SU-DHL-6 (cell line): ENCODE data around the gene CD79A.

Experiments used
- H2AFZ ChIP-seq: fragments of 200-600 bp; sonication (generic); 2 replicates; pipeline ENCODE4 v1.6.1; 2014; ENCODE audit warnings: low read depth, mild to moderate bottlenecking, moderate library complexity, mixed read lengths, antibody characterized with exemption, low read length; ENCODE audit not compliant: severe bottlenecking
- H3F3A ChIP-seq: fragments of 200-600 bp; shearing (Covaris generic); 2 replicates; pipeline ENCODE4 v1.6.0; 2016; ENCODE audit warnings: antibody characterized with exemption, mild to moderate bottlenecking; ENCODE audit not compliant: insufficient read depth
- H3K27ac ChIP-seq: fragments of 200-600 bp; sonication (generic); 2 replicates; pipeline ENCODE4 v1.5.1; 2016; ENCODE audit warnings: low read depth, mild to moderate bottlenecking, low read length, moderate library complexity, mixed read lengths
- H3K27me3 ChIP-seq: fragments of 200-600 bp; sonication (generic), shearing (Covaris generic); 2 replicates; pipeline ENCODE4 v1.6.0; 2014; ENCODE audit warnings: mild to moderate bottlenecking, low read length
- H3K36me3 ChIP-seq: fragments of 200-600 bp; sonication (generic); 2 replicates; pipeline ENCODE4 v1.6.1; 2014; ENCODE audit warnings: mild to moderate bottlenecking, low read length, mixed read lengths
- H3K4me2 ChIP-seq: fragments of 300-600, 200-600 bp; shearing (Covaris generic), sonication (generic); 2 replicates; pipeline ENCODE4 v1.6.0; 2014; ENCODE audit warnings: low read length, low read depth, mild to moderate bottlenecking; ENCODE audit not compliant: poor library complexity, severe bottlenecking
- H3K4me3 ChIP-seq: fragments of 200-600 bp; sonication (generic); 2 replicates; pipeline ENCODE4 v1.5.1; 2014; ENCODE audit warnings: antibody characterized with exemption, low read length, mild to moderate bottlenecking, mixed read lengths; ENCODE audit not compliant: insufficient read depth, poor library complexity, severe bottlenecking
- H3K79me2 ChIP-seq: fragments of 200-600 bp; sonication (generic); 2 replicates; pipeline ENCODE4 v1.6.1; 2014; ENCODE audit warnings: mild to moderate bottlenecking, low read length, moderate library complexity; ENCODE audit not compliant: insufficient read depth
- H3K9ac ChIP-seq: fragments of 200-600 bp; sonication (generic); 2 replicates; pipeline ENCODE4 v1.7.0; 2014; ENCODE audit warnings: mild to moderate bottlenecking, low read length
- H3K9me2 ChIP-seq: fragments of 200-600 bp; sonication (generic); replicated peaks from 2 replicates; pipeline ENCODE4 v1.6.1; 2014; ENCODE audit warnings: low read length; ENCODE audit not compliant: insufficient read depth
- H3K9me3 ChIP-seq: fragments of 200-600 bp; sonication (generic); 2 replicates; pipeline ENCODE4 v1.6.1; 2014; ENCODE audit warnings: low read length, mixed read lengths; ENCODE audit not compliant: insufficient read depth
- H4K20me1 ChIP-seq: fragments of 200-600 bp; sonication (generic); 2 replicates; pipeline ENCODE4 v1.6.1; 2014; ENCODE audit warnings: low read depth, mild to moderate bottlenecking, antibody characterized with exemption, low read length, moderate library complexity, mixed read lengths
- CTCF ChIP-seq: fragments of 200-600 bp; sonication (generic); IDR thresholded peaks from one replicate; pipeline ENCODE4 v1.5.1; 2017; ENCODE audit warnings: antibody characterized with exemption, mild to moderate bottlenecking, low read length, moderate library complexity; ENCODE audit not compliant: insufficient read depth, poor library complexity, severe bottlenecking
- EZH2phosphoT487 ChIP-seq: fragments of 200-600 bp; sonication (generic), shearing (Covaris generic); conservative IDR thresholded peaks from 2 replicates; pipeline ENCODE4 v1.6.1; 2018; ENCODE audit warnings: mild to moderate bottlenecking, antibody characterized with exemption, low read length, moderate library complexity, mixed read lengths

The CD79A gene

GRCh38 chr19:41909706-41910105 is 32.6 kb downstream of the CD79A start:
- H3K9me3 ChIP-seq, result no peaks in the 10 kb centered on the region

DNA sequence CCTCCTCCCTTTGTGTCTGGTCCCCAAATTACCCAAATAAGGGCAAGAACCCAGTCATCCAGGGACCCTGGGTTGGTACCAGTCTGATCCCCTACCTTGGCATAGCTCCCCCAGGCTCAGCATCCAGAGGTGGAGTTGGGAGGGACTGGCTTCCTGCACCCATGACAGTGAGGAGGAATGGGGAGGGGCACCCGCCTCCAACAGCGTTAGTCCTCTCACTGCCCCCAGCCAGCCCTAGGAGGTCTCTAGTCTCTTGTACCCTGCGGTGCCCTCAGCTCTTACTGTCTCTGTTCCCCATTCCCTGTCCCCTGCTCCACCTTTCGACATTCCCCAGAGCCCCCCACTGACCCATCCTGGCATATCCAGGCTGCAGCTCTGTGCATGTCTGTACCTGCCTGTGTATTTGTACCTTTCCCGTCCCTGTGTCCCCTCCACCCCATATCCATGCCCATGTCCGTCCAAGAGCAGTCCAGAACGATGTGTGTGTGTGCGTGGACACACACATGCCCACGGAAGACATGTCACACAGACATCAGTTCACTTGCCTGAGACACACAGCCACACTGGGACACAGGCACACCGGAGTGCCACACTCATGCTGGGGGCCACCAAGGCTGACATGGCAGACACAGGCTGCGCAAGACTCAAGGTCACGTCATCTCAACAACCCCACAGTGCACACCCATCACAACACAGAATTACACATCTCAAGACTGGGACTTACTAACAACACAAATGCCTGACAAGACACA is 33.3 kb downstream of the CD79A start:
- peaks cover 87% of the 10 kb centered on the region for H3F3A ChIP-seq
- H4K20me1 ChIP-seq, result no peaks in the 10 kb centered on the region
- peaks cover 31% of the 10 kb centered on the region for H3K79me2 ChIP-seq
- H3K4me2 ChIP-seq, result peak overlapping the region; percentile 95
- no peaks in the 10 kb centered on the region for H3K36me3 ChIP-seq
- no peaks in the 10 kb centered on the region for H3K9me3 ChIP-seq
- no peaks in the 10 kb centered on the region for H3K9me2 ChIP-seq
- TF ChIP-seq EZH2phosphoT487, result no peak
- no peak for TF ChIP-seq CTCF
- peak overlapping the region; percentile 100 for H3K9ac ChIP-seq
- peak overlapping the region; percentile 99 for H3K27ac ChIP-seq
- peak overlapping the region; percentile 75 for H3K4me3 ChIP-seq
- no peak overlapping the region for H2AFZ ChIP-seq
- no peaks in the 10 kb centered on the region for H3K27me3 ChIP-seq

More at GRCh38 chr19:41909706-41910105, 32.6 kb downstream of the CD79A start:
- H3K4me3 ChIP-seq, result no peak overlapping the region
- no peaks in the 10 kb centered on the region for H3K9me2 ChIP-seq
- H2AFZ ChIP-seq, result no peak overlapping the region
- no peaks in the 10 kb centered on the region for H3K36me3 ChIP-seq
- H3K27me3 ChIP-seq, result no peaks in the 10 kb centered on the region
- peak overlapping the region; percentile 99 for H3K27ac ChIP-seq
- H3K4me2 ChIP-seq, result peak overlapping the region; percentile 95
- H3K79me2 ChIP-seq, result peaks cover 27% of the 10 kb centered on the region
- H3K9ac ChIP-seq, result peak overlapping the region; percentile 100; the same call in 1 of the 2 replicates
- TF ChIP-seq EZH2phosphoT487 (no peak), CTCF (no peak)
- no peaks in the 10 kb centered on the region for H4K20me1 ChIP-seq
- H3F3A ChIP-seq, result peaks cover 90% of the 10 kb centered on the region

- Histone ChIP-seq H4K20me1 (no peaks in the 10 kb centered on the region), H3K27me3 (no peaks in the 10 kb centered on the region)
- TF ChIP-seq EZH2phosphoT487 (no peak), CTCF (no peak)
These were observed 34.2 kb downstream of the CD79A start for GRCh38 chr19:41910992-41911888.

More at GRCh38 chr19:41910992-41911888, 34.2 kb downstream of the CD79A start:
- Histone ChIP-seq H2AFZ (no peak overlapping the region), H3K9me3 (no peaks in the 10 kb centered on the region), H3F3A (peaks cover 82% of the 10 kb centered on the region), H3K79me2 (peaks cover 39% of the 10 kb centered on the region), H3K9ac (peak overlapping the region; percentile 100), H3K27ac (peak overlapping the region; percentile 99), H3K4me2 (peak overlapping the region; percentile 95), H3K36me3 (no peaks in the 10 kb centered on the region), H3K4me3 (peak overlapping the region; percentile 75), H3K9me2 (no peaks in the 10 kb centered on the region)
